ENCODE data around the gene SPEF2.

The SPEF2 gene

GRCh38 chr5:35758151-35758724 is 140.6 kb downstream of the SPEF2 start:
- H3K4me3 ChIP-seq (ENCODE audit: low read depth, low read length): no peak overlapping the region
- TF ChIP-seq CTCF (IDR thresholded peaks at IDR 0.05; ENCODE audit: low read depth, low read length): no peak

- no peak for TF ChIP-seq CTCF (IDR thresholded peaks at IDR 0.05; ENCODE audit: low read depth, low read length)
- H3K4me3 ChIP-seq (ENCODE audit: low read depth, low read length): no peak overlapping the region
These were observed 143.9 kb downstream of the SPEF2 start for GRCh38 chr5:35761541-35761940.

GRCh38 chr5:35762368-35762767 is 144.7 kb downstream of the SPEF2 start:
- no peak for TF ChIP-seq CTCF (IDR thresholded peaks at IDR 0.05; ENCODE audit: low read depth, low read length)
- no peak overlapping the region for H3K4me3 ChIP-seq (ENCODE audit: low read depth, low read length)

GRCh38 chr5:35765921-35766320 is 148.3 kb downstream of the SPEF2 start:
- no peak overlapping the region for H3K4me3 ChIP-seq (ENCODE audit: low read depth, low read length)
- no peak for TF ChIP-seq CTCF (IDR thresholded peaks at IDR 0.05; ENCODE audit: low read depth, low read length)

GRCh38 chr5:35771300-35771699 is 153.6 kb downstream of the SPEF2 start:
- no peak for TF ChIP-seq CTCF (IDR thresholded peaks at IDR 0.05; ENCODE audit: low read depth, low read length)
- no peak overlapping the region for H3K4me3 ChIP-seq (ENCODE audit: low read depth, low read length)

GRCh38 chr5:35771839-35772238 is 154.2 kb downstream of the SPEF2 start:
- H3K4me3 ChIP-seq (ENCODE audit: low read depth, low read length): no peak overlapping the region

GRCh38 chr5:35773967-35774366 is 156.3 kb downstream of the SPEF2 start:
- TF ChIP-seq CTCF (IDR thresholded peaks at IDR 0.05; ENCODE audit: low read depth, low read length): no peak
- no peak overlapping the region for H3K4me3 ChIP-seq (ENCODE audit: low read depth, low read length)

More at GRCh38 chr5:35771839-35772238, 154.2 kb downstream of the SPEF2 start:
- TF ChIP-seq CTCF (IDR thresholded peaks at IDR 0.05; ENCODE audit: low read depth, low read length): no peak
